Neutrophil (primary cell): ENCODE measurements around the gene AASDHPPT.

Source experiments
- H3K27ac ChIP-seq: fragments of 200-600 bp; sonication (generic); 2 replicates; pipeline ENCODE4 v1.5.1; 2016; ENCODE audit warnings: mild to moderate bottlenecking, moderate library complexity
- H3K27me3 ChIP-seq: fragments of 200-600 bp; sonication (generic); 2 replicates; pipeline ENCODE4 v1.6.0; 2016; ENCODE audit warnings: mild to moderate bottlenecking
- H3K36me3 ChIP-seq: fragments of 200-600 bp; sonication (generic); 2 replicates; pipeline ENCODE4 v1.5.1; 2017
- H3K4me1 ChIP-seq, 2 experiments: fragments of 200-600 bp in 1 of 2; sonication (generic) in 1 of 2; 1 replicate in 1 of 2; 2 replicates in 1 of 2; pipeline versions ENCODE4 v1.5.1 to v1.6.1; 2013 to 2016; ENCODE audit warnings: low read depth in 1 of 2, low read length in 1 of 2, mild to moderate bottlenecking in 1 of 2, moderate library complexity in 1 of 2; ENCODE audit not compliant: control insufficient read depth in 1 of 2, insufficient read depth in 1 of 2
- H3K4me3 ChIP-seq, 2 experiments: fragments of 200-600 bp in 1 of 2; sonication (generic) in 1 of 2; 1 replicate in 1 of 2; 2 replicates in 1 of 2; pipeline ENCODE4 v1.5.1; 2013 to 2016; ENCODE audit warnings: low read depth in 1 of 2, low read length in 1 of 2, mild to moderate bottlenecking in 1 of 2, moderate library complexity in 1 of 2
- H3K9me3 ChIP-seq: fragments of 200-600 bp; sonication (generic); 2 replicates; pipeline ENCODE4 v1.5.1; 2016
- TF ChIP-seq, protein P1 (sequence below): fragments of 200-600 bp; sonication (generic); IDR thresholded peaks from 2 replicates; pipeline ENCODE4 v1.5.1; 2016; ENCODE audit warnings: antibody characterized with exemption

Gene AASDHPPT

GRCh38 chr11:106128740-106129139 is 51.3 kb downstream of the AASDHPPT start:
- Histone ChIP-seq H3K27me3 (no peaks in the 10 kb centered on the region), H3K9me3 (no peaks in the 10 kb centered on the region), H3K4me1 (no peaks in the 10 kb centered on the region), H3K36me3 (no peaks in the 10 kb centered on the region), H3K4me3 (no peak overlapping the region), H3K27ac (no peak overlapping the region)
- TF ChIP-seq, protein P1, sequence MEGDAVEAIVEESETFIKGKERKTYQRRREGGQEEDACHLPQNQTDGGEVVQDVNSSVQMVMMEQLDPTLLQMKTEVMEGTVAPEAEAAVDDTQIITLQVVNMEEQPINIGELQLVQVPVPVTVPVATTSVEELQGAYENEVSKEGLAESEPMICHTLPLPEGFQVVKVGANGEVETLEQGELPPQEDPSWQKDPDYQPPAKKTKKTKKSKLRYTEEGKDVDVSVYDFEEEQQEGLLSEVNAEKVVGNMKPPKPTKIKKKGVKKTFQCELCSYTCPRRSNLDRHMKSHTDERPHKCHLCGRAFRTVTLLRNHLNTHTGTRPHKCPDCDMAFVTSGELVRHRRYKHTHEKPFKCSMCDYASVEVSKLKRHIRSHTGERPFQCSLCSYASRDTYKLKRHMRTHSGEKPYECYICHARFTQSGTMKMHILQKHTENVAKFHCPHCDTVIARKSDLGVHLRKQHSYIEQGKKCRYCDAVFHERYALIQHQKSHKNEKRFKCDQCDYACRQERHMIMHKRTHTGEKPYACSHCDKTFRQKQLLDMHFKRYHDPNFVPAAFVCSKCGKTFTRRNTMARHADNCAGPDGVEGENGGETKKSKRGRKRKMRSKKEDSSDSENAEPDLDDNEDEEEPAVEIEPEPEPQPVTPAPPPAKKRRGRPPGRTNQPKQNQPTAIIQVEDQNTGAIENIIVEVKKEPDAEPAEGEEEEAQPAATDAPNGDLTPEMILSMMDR: no peak

GRCh38 chr11:106131998-106132397 is 54.5 kb downstream of the AASDHPPT start:
- TF ChIP-seq, protein P1: no peak

GRCh38 chr11:106132582-106133354 is 55.3 kb downstream of the AASDHPPT start:
- no peaks in the 10 kb centered on the region for H3K27me3 ChIP-seq
- no peaks in the 10 kb centered on the region for H3K9me3 ChIP-seq
- TF ChIP-seq, protein P1: no peak
- no peak overlapping the region for H3K4me3 ChIP-seq
- H3K4me1 ChIP-seq: no peaks in the 10 kb centered on the region
- H3K36me3 ChIP-seq: no peaks in the 10 kb centered on the region
- no peak overlapping the region for H3K27ac ChIP-seq

More at GRCh38 chr11:106131998-106132397, 54.5 kb downstream of the AASDHPPT start:
- Histone ChIP-seq H3K36me3 (no peaks in the 10 kb centered on the region), H3K27me3 (no peaks in the 10 kb centered on the region), H3K4me1 (no peaks in the 10 kb centered on the region), H3K4me3 (no peak overlapping the region), H3K27ac (no peak overlapping the region), H3K9me3 (no peaks in the 10 kb centered on the region)

- H3K4me3 ChIP-seq: no peak overlapping the region
- TF ChIP-seq, protein P1: no peak
- no peaks in the 10 kb centered on the region for H3K36me3 ChIP-seq
- no peaks in the 10 kb centered on the region for H3K9me3 ChIP-seq
- H3K27ac ChIP-seq: no peak overlapping the region
- H3K27me3 ChIP-seq: no peaks in the 10 kb centered on the region
- no peaks in the 10 kb centered on the region for H3K4me1 ChIP-seq
Measured at GRCh38 chr11:106133529-106133928, 56.1 kb downstream of the AASDHPPT start.

DNA sequence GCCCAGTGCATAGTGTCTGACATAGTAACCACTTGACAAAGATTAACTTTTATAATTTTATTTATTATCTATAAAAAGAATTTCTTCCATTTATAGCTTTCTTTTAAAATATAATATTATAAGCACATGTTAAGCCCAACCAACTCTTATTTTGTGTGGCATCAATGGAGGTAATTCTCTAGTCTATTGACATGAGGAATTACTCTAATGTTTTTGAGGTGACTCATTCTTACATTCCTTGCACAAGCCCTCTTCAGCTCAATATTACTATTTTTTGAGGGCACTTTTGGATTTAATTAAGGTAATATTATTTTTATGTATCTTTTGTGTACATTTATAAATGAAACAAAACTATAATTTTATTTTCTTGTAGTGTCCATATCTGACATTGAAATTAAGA is 59.6 kb downstream of the AASDHPPT start:
- TF ChIP-seq, protein P1: no peak
- no peaks in the 10 kb centered on the region for H3K9me3 ChIP-seq
- H3K27ac ChIP-seq: no peak overlapping the region
- H3K4me3 ChIP-seq: no peak overlapping the region
- H3K36me3 ChIP-seq: no peaks in the 10 kb centered on the region
- H3K4me1 ChIP-seq: no peaks in the 10 kb centered on the region
- no peaks in the 10 kb centered on the region for H3K27me3 ChIP-seq
